PC-3 (cell line): ENCODE results near the gene HABP4.

ENCODE experiments used
- CTCF ChIP-seq: fragments of 300-600 bp; sonication (generic); conservative IDR thresholded peaks from 2 replicates; pipeline ENCODE4 v1.5.1; 2017; ENCODE audit warnings: antibody characterized with exemption, low read depth, mild to moderate bottlenecking, low read length
- EZH2 ChIP-seq: fragments of 300-600 bp; sonication (generic); IDR thresholded peaks from one replicate; pipeline ENCODE4 v1.6.1; 2017; ENCODE audit warnings: antibody characterized with exemption, mild to moderate bottlenecking, low read length; ENCODE audit not compliant: unreplicated experiment

- TF ChIP-seq CTCF (no peak), EZH2 (no peak)
Observed at GRCh38 chr9:96497117-96497399, 47.1 kb downstream of the HABP4 start.
